KOPT-K1 (cell line): ENCODE data around the gene DNAJC1.
"Not testable (repeated sequence)": the region's sequence is repeated elsewhere in the genome, so short reads cannot be mapped to it uniquely, and the experiment has no call there.

Source experiments
- H3K27ac ChIP-seq: fragments of 200-600 bp; sonication (generic); 2 replicates; pipeline ENCODE4 v1.5.1; 2016; ENCODE audit warnings: antibody characterized with exemption, mild to moderate bottlenecking, low read depth, low read length; ENCODE audit not compliant: poor library complexity, severe bottlenecking
- H3K36me3 ChIP-seq: fragments of 200-600 bp; sonication (generic); 2 replicates; pipeline ENCODE4 v1.5.1; 2017; ENCODE audit warnings: antibody characterized with exemption, mild to moderate bottlenecking, low read length, moderate library complexity; ENCODE audit not compliant: insufficient read depth
- H3K9me3 ChIP-seq: fragments of 200-600 bp; sonication (generic); 2 replicates; pipeline ENCODE4 v1.5.1; 2017; ENCODE audit warnings: antibody characterized with exemption, low read length, mild to moderate bottlenecking; ENCODE audit not compliant: insufficient read depth, poor library complexity, severe bottlenecking

The DNAJC1 gene

DNA sequence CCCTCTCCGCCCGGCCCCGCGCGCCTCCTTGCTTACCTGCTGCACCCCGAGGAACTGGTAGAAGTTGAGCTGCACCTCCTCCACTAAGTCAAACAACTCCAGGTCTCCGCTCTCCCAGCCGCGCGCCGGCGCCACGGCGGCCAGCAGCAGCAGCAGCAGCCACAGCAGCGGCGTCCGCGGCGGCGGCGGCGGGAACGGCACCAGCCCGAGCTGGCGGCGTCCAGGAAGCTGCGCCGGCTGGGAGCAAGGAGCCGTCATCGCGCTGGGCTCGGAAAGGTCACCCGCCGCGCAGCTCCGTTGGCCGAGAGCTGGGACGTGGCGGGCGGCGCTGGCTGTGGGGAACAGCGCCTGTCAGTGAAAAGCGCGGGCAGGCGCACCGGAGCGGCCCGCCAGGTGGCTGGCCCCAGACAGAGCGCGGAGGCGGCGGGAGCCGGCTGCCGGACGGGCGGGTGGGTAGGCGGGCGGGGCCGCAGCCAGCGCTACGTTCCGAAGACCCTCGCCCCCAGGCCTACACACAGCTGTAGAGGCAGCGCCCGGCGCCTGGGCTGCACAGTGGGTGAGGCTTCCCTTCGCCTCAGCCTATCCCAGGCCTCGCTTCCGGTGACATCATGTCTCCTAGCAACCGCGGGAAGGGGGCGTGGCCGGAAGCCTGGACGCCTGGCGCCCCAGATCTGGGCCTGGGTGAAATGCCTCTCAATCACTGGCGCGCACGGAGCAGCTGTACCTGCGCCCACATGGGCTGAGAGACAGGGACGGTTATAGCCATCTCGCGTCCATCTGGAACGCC is at the start of gene DNAJC1:
DNAJC1 (minus strand) TSS at position 554 of the 787 bp plus-strand sequence; CDS start at position 258, 296 bp downstream.
- H3K9me3 ChIP-seq: peaks cover 8% of the 10 kb centered on the region
- H3K27ac ChIP-seq: peak within 1 kb of the TSS; percentile 71
- no peaks in the 10 kb centered on the region for H3K36me3 ChIP-seq

DNA sequence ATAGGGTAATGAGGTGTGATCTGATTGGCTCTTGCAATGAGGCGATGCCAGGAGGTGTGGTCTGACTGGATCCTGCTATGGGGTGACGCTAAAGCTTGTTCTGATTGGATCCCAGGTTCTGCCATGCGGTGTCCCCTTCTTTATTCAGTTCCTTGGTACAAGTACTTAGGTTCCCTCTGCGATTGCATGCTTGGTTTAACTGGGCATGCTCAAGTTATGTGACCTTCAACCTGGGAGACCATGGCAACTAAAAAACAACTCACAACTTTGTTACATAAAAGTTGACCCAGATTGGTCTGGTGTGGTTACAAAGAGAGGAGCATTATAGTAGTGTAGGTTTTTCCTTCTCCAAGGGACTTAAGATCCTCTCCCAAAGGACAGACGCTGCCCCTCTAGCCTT is 49.5 kb upstream of the DNAJC1 start:
- H3K36me3 ChIP-seq: no peaks in the 10 kb centered on the region
- H3K9me3 ChIP-seq: no peaks in the 10 kb centered on the region
- no peak overlapping the region for H3K27ac ChIP-seq

- Histone ChIP-seq H3K27ac (no peak overlapping the region), H3K9me3 (no peaks in the 10 kb centered on the region)
Observed at GRCh38 chr10:22049635-22050034, 46.1 kb upstream of the DNAJC1 start.

GRCh38 chr10:22047812-22048211 is 44.3 kb upstream of the DNAJC1 start:
- Histone ChIP-seq H3K27ac (no peak overlapping the region), H3K9me3 (no peaks in the 10 kb centered on the region), H3K36me3 (no peaks in the 10 kb centered on the region)

More at GRCh38 chr10:22049635-22050034, 46.1 kb upstream of the DNAJC1 start:
- H3K36me3 ChIP-seq: no peaks in the 10 kb centered on the region

DNA sequence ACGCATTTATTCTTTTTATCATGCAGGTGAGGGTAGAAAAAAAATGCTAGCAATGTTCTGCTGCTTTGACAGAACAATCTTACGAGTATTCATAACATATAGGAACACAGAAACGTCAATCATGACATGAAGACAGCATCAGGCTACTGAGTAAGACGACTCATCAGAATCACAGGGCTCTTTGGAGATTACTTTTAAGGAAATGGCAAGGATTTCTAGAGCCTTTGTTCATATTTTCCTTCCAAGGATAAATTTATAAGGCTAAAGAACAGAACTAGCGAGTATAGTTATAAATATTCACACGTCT is 39.8 kb upstream of the DNAJC1 start:
- Histone ChIP-seq H3K27ac (no peak overlapping the region), H3K9me3 (no peaks in the 10 kb centered on the region), H3K36me3 (no peaks in the 10 kb centered on the region)

DNA sequence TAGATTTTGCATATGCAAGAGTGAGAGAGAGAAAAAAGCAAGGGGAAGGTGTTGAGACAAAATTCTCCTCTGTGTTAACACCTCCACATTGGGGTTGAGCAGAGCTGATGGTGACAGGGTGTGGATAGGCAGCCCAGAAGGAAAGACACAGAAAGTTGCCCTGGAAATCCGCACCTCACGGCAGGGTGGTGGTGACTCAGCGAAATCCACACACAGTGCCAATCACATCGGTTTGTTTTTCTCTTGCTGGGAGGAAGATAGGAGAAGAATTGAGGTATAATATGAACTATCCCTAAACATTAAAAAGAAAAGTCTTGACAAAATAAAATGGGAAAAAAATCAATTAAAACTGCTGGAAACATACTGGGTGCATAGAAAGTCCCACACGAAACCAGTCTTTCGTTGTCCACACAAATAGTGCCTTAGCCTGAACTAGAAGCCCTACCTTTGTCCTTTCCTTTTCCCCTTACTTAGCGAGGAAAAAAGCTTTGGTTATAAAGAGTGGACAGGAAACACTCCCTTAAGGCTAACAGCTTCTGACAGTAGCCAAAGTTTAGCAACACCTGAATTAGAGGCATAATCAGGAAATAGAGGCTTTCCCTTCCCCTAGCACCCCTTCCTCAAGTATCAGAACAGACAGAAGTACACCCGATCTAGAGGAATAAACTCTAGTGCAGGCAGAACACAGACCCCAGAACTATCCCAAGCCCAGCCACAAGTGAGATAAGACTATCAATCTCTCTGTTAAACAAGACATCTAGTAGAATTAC is 39.2 kb upstream of the DNAJC1 start:
- Histone ChIP-seq H3K9me3 (no peaks in the 10 kb centered on the region), H3K36me3 (no peaks in the 10 kb centered on the region), H3K27ac (no peak overlapping the region)

DNA sequence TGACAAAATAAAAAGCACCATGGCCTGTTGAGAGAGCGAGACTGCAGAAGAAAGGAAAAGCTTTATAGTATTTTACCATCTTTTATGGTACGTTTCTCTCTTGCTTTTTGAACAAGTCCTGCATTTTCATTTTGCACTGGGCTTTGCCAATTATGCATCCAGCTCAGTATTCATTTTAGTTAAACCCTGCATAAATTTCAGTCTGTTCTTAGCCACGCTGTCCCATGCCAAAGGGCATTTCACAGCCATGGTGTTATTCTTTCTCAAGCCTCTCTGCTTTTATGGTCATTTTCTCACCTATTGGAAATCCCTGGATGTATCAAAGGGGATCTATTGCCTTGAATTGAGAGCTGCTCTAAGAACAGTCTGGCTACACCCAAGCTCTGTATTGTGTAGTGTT is 30.8 kb upstream of the DNAJC1 start:
- Histone ChIP-seq H3K36me3 (no peaks in the 10 kb centered on the region), H3K27ac (no peak overlapping the region), H3K9me3 (peaks cover 26% of the 10 kb centered on the region)

DNA sequence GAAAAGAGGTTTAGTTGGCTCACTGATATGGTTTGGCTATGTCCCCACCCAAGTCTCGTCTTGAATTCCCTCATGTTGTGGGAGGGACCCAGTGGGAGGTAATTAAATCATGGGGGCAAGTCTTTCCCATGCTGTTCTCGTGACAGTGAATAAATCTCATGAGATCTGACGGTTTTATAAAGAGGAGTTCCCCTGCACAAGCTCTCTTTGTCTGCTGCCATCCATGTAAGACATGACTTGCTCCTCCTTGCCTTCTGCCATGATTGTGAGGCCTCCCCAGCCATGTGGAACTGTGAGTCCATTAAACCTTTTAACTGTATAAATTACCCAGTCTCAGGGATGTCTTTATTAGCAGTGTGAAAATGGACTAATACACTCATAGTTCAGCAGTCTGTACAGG is 28.7 kb upstream of the DNAJC1 start:
- peaks cover 26% of the 10 kb centered on the region for H3K9me3 ChIP-seq
- not testable (repeated sequence) for H3K27ac ChIP-seq, H3K36me3 ChIP-seq

- Histone ChIP-seq H3K36me3 (no peaks in the 10 kb centered on the region), H3K27ac (no peak overlapping the region), H3K9me3 (peaks cover 20% of the 10 kb centered on the region)
Observed at GRCh38 chr10:22030421-22030820, 26.9 kb upstream of the DNAJC1 start.

- Histone ChIP-seq H3K9me3 (peaks cover 15% of the 10 kb centered on the region), H3K36me3 (no peaks in the 10 kb centered on the region), H3K27ac (no peak overlapping the region)
Observed at GRCh38 chr10:22029445-22030236, 26.1 kb upstream of the DNAJC1 start.

- Histone ChIP-seq H3K36me3 (no peaks in the 10 kb centered on the region), H3K27ac (no peak overlapping the region), H3K9me3 (peaks cover 11% of the 10 kb centered on the region)
Observed at GRCh38 chr10:22027364-22028238, 24.1 kb upstream of the DNAJC1 start.

GRCh38 chr10:22026287-22026686 is 22.8 kb upstream of the DNAJC1 start:
- no peaks in the 10 kb centered on the region for H3K9me3 ChIP-seq
- no peak overlapping the region for H3K27ac ChIP-seq
- no peaks in the 10 kb centered on the region for H3K36me3 ChIP-seq

GRCh38 chr10:22023508-22023907 is 20.0 kb upstream of the DNAJC1 start:
- Histone ChIP-seq H3K9me3 (peaks cover 1% of the 10 kb centered on the region), H3K27ac (no peak overlapping the region), H3K36me3 (no peaks in the 10 kb centered on the region)

DNA sequence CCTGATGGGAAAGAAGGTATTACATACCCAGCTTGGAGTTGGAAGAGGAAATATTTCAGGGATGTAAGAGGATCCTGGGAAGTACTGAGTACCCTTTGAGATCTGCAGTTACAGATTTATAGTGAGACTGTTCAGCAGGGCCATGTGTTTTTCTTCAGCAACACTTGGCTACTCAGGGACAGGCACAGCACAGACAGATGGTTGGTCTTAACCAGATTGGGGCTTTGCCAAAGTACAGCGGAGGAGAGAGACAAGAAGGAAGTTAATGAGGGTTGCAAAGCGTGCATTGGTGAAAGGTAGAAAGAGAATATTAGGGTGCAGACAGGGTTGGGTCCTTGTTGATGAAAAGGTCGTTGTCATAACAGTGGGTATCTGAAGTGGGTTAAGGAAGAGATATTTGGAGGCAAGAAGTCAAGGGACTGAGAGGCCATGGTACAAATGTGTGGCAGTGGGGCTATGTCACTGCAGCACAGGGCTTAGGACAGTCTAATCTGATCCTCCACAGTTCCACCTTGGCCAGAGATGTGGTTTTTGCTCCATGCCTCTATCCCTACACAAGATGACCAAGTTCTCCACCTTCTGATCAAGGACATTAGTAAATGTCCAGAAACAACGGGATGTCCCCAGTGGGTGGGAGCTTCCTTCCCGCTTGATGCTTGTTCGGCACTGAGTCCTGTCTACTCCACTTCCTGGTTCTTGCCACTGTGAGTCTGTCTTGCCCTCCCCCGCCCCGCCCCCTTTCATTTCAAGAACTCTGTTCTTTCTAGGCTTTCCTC is 18.9 kb upstream of the DNAJC1 start:
- H3K9me3 ChIP-seq: peaks cover 5% of the 10 kb centered on the region
- no peak overlapping the region for H3K27ac ChIP-seq
- no peaks in the 10 kb centered on the region for H3K36me3 ChIP-seq
